Kidney epithelial cell (primary cell): ENCODE measurements around the gene ASIC2. TPM values are rescaled to one million over a fixed set of nuclear protein-coding genes. Genes with fewer than 3 reads are reported as not detected.

Experiments
- DNase-seq: peaks from one replicate; pipeline ENCODE4 v3.0.0-alpha.2; 2010; ENCODE audit warnings: low read depth
- H3K27me3 ChIP-seq: 2 replicates; pipeline ENCODE4 v1.6.0; 2011; ENCODE audit warnings: low read length; ENCODE audit not compliant: control insufficient read depth, insufficient read depth
- H3K36me3 ChIP-seq: 2 replicates; pipeline ENCODE4 v1.5.1; 2011; ENCODE audit warnings: low read length; ENCODE audit not compliant: control insufficient read depth, insufficient read depth
- H3K4me3 ChIP-seq: 2 replicates; pipeline ENCODE4 v1.5.1; 2011; ENCODE audit warnings: low read depth, mild to moderate bottlenecking, control low read depth, low read length
- CTCF ChIP-seq: IDR thresholded peaks from 2 replicates; pipeline ENCODE4 v1.5.1; 2011; ENCODE audit warnings: mild to moderate bottlenecking, moderate library complexity, low read length, control low read depth, inconsistent platforms; ENCODE audit not compliant: insufficient read depth, poor library complexity, severe bottlenecking
- total RNA-seq: library from RNA; depleted of rRNA; stranded (reverse); fragments of >200 nt; gene quantifications from 2 replicates; pipeline ENCODE4 v1.2.3, GENCODE V29; 2015

ASIC2 gene
- total RNA-seq, 1 donor from 2014 or later = 0.25 TPM

DNA sequence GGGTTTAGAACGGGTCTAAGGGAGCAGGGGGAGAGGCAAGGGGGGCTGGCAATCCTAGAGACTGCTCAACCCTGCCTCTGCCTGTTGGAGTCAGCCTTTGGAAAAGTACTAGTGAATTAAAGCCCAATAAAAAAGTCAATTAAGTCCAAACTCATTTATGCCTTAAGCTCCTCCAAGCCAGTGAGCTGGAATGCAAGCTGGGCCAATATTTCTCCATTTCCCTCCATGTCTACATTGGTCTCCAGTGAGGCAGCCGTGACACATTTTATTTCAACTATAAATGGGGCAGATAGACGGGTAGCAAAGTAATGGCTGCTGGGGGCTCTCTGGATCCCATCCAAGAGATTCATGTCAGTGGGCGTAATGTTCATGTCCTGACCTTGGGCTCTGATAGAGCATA, 157.4 kb downstream of the ASIC2 start:
- H3K36me3 ChIP-seq = no peaks in the 10 kb centered on the region
- TF ChIP-seq CTCF = no peak
- no peak overlapping the region for H3K4me3 ChIP-seq
- no peak for DNase-seq
- H3K27me3 ChIP-seq = peaks cover 21% of the 10 kb centered on the region

GRCh38 chr17:33131620-33132019, 161.5 kb downstream of the ASIC2 start:
- no peak for DNase-seq
- TF ChIP-seq CTCF = no peak
- no peak overlapping the region for H3K4me3 ChIP-seq
- peaks cover 13% of the 10 kb centered on the region for H3K27me3 ChIP-seq
- H3K36me3 ChIP-seq = no peaks in the 10 kb centered on the region

- DNase-seq = peak; percentile 2
- no peak for TF ChIP-seq CTCF
- H3K27me3 ChIP-seq = peaks cover 2% of the 10 kb centered on the region
- H3K36me3 ChIP-seq = no peaks in the 10 kb centered on the region
- H3K4me3 ChIP-seq = no peak overlapping the region
Measured at GRCh38 chr17:33127706-33128105, 165.4 kb downstream of the ASIC2 start.

GRCh38 chr17:33126086-33126485, 167.0 kb downstream of the ASIC2 start:
- no peak for TF ChIP-seq CTCF
- no peak overlapping the region for H3K4me3 ChIP-seq
- peaks cover 5% of the 10 kb centered on the region for H3K27me3 ChIP-seq
- no peaks in the 10 kb centered on the region for H3K36me3 ChIP-seq
- no peak for DNase-seq

DNA sequence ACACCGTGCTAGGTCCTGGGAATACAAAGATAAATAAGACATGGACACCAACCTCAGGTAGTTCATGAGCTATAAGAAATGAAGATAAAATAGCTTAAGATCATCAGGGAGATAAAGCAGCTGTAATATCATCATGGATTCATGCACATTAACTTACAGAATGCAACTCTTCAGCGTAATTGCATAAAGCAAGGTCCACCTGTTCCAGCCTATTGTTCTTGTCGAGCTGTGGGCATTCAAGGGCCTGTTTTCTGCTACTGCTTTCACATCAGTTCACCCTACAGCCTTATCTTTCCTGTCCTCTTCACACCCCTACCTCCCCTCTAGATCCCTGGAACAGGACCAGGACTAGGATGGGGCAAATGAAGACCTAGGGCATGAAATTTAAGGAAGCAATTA, 167.5 kb downstream of the ASIC2 start:
- Histone ChIP-seq H3K4me3 (no peak overlapping the region), H3K36me3 (no peaks in the 10 kb centered on the region), H3K27me3 (peaks cover 5% of the 10 kb centered on the region)
- TF ChIP-seq CTCF = no peak
- no peak for DNase-seq

GRCh38 chr17:33124871-33125551, 168.1 kb downstream of the ASIC2 start:
- Histone ChIP-seq H3K36me3 (no peaks in the 10 kb centered on the region), H3K4me3 (no peak overlapping the region), H3K27me3 (peaks cover 5% of the 10 kb centered on the region)
- DNase-seq = no peak
- no peak for TF ChIP-seq CTCF
